Measurements from ENCODE around the gene PTPRE.

The PTPRE gene

GRCh38 chr10:128061306-128062300 lies 154.7 kb downstream of the PTPRE start:
- DNase-seq (ENCODE audit: low spot score), result no peak

- DNase-seq (ENCODE audit: low spot score), result no peak
Measured at GRCh38 chr10:128062331-128062880, 155.5 kb downstream of the PTPRE start.

- no peak for DNase-seq (ENCODE audit: low spot score)
Measured at GRCh38 chr10:128062881-128063563, 156.1 kb downstream of the PTPRE start.

- no peak for DNase-seq (ENCODE audit: low spot score)
Measured at GRCh38 chr10:128063736-128064107, 156.8 kb downstream of the PTPRE start.

- peak; percentile 78 for DNase-seq (ENCODE audit: low spot score)
Measured at GRCh38 chr10:128064108-128064969, 157.4 kb downstream of the PTPRE start.

- DNase-seq (ENCODE audit: low spot score), result peak; percentile 32
Measured at GRCh38 chr10:128064970-128065580, 158.2 kb downstream of the PTPRE start.

GRCh38 chr10:128065881-128066534 lies 159.1 kb downstream of the PTPRE start:
- DNase-seq (ENCODE audit: low spot score), result no peak

GRCh38 chr10:128066870-128067382 lies 160.0 kb downstream of the PTPRE start:
- no peak for DNase-seq (ENCODE audit: low spot score)

GRCh38 chr10:128067691-128068397 lies 160.9 kb downstream of the PTPRE start:
- no peak for DNase-seq (ENCODE audit: low spot score)

GRCh38 chr10:128068398-128069285 lies 161.7 kb downstream of the PTPRE start:
- no peak for DNase-seq (ENCODE audit: low spot score)

- peak; percentile 78 for DNase-seq (ENCODE audit: low spot score)
Measured at GRCh38 chr10:128069351-128070051, 162.6 kb downstream of the PTPRE start.

- no peak for DNase-seq (ENCODE audit: low spot score)
Measured at GRCh38 chr10:128070161-128070560, 163.3 kb downstream of the PTPRE start.

- DNase-seq (ENCODE audit: low spot score), result no peak
Measured at GRCh38 chr10:128070721-128071416, 164.0 kb downstream of the PTPRE start.

GRCh38 chr10:128071417-128071782 lies 164.5 kb downstream of the PTPRE start:
- DNase-seq (ENCODE audit: low spot score), result no peak

GRCh38 chr10:128072046-128072445 lies 165.1 kb downstream of the PTPRE start:
- no peak for DNase-seq (ENCODE audit: low spot score)

- no peak for DNase-seq (ENCODE audit: low spot score)
Measured at GRCh38 chr10:128072941-128073645, 166.2 kb downstream of the PTPRE start.

GRCh38 chr10:128073890-128074289 lies 167.0 kb downstream of the PTPRE start:
- no peak for DNase-seq (ENCODE audit: low spot score)

Measured in AG08395 (cell line).